Endothelial cell of umbilical vein (primary cell): ENCODE data around the gene VSIG10L. TPM values are rescaled to one million over a fixed set of nuclear protein-coding genes. Genes with fewer than 3 reads are reported as not detected.

ENCODE experiments used
- BruUV-seq: library from RNA; stranded (reverse); fragments of 400-500 nt; replicated peaks from 2 replicates; lab custom pipeline; 2021; lab: Mats Ljungman, UMichigan
- CTCF ChIA-PET: fragments of 300-600, 350-600 bp; sonication (Branson Sonifier 250); formaldehyde crosslinking; loops from one replicate; lab custom pipeline; 2021; ENCODE audit warnings: antibody characterized with exemption, inconsistent platforms; lab: Charles Lee
- POLR2A ChIA-PET: fragments of 300-600, 350-600 bp; sonication (Branson Sonifier 250); formaldehyde crosslinking; loops from one replicate; lab custom pipeline; 2021; ENCODE audit warnings: antibody characterized with exemption, inconsistent platforms; lab: Charles Lee
- DNase-seq: peaks from one replicate; pipeline ENCODE4 v3.0.0-alpha.2; 2011; ENCODE audit warnings: low read depth, low spot score
- FAIRE-seq: peaks from 2 replicates; lab custom pipeline; 2011; peaks lifted over from hg19 to GRCh38; lab: Jason Lieb, UNC
- H2AFZ ChIP-seq: 2 replicates; pipeline ENCODE4 v1.6.0; 2012; ENCODE audit warnings: low read depth, low read length, control low read depth, inconsistent platforms
- H3K27ac ChIP-seq: 2 replicates; pipeline ENCODE4 v1.5.1; 2011; ENCODE audit warnings: low read depth, mild to moderate bottlenecking, control low read depth, low read length, moderate library complexity; ENCODE audit not compliant: insufficient read depth
- H3K27me3 ChIP-seq, 2 experiments: 2 replicates each; pipeline versions ENCODE4 v1.6.0 to v1.6.1; 2011; ENCODE audit warnings: low read length in 2 of 2, mixed read lengths in 1 of 2; ENCODE audit not compliant: control insufficient read depth in 2 of 2, insufficient read depth in 2 of 2
- H3K36me3 ChIP-seq, 2 experiments: 2 replicates in 1 of 2; 3 replicates in 1 of 2; pipeline ENCODE4 v1.5.1; 2011; ENCODE audit warnings: low read length in 2 of 2, mild to moderate bottlenecking in 1 of 2, moderate library complexity in 1 of 2; ENCODE audit not compliant: control insufficient read depth in 2 of 2, insufficient read depth in 2 of 2; ENCODE audit errors: extremely low read depth in 1 of 2
- H3K4me1 ChIP-seq: 3 replicates; pipeline ENCODE4 v1.5.1; 2011; ENCODE audit warnings: mild to moderate bottlenecking, low read length; ENCODE audit not compliant: control insufficient read depth, insufficient read depth; ENCODE audit errors: extremely low read depth
- H3K4me2 ChIP-seq: 2 replicates; pipeline ENCODE4 v1.6.1; 2011; ENCODE audit warnings: low read length, control low read depth, mixed read lengths; ENCODE audit not compliant: insufficient read depth
- H3K4me3 ChIP-seq, 3 experiments: fragments of 200-600 bp in 1 of 3; sonication (generic), shearing (Covaris generic) in 1 of 3; replicated peaks in 1 of 3; 2 replicates each; pipeline ENCODE4 v1.5.1; 2011 to 2016; ENCODE audit warnings: control low read depth in 3 of 3, low read length in 3 of 3, mild to moderate bottlenecking in 2 of 3, inconsistent platforms in 1 of 3, low read depth in 1 of 3, moderate library complexity in 1 of 3; ENCODE audit not compliant: insufficient read depth in 1 of 3
- H3K79me2 ChIP-seq: 2 replicates; pipeline ENCODE4 v1.6.0; 2012; ENCODE audit warnings: low read length, inconsistent platforms; ENCODE audit not compliant: control insufficient read depth, insufficient read depth
- H3K9ac ChIP-seq: replicated peaks from 2 replicates; pipeline ENCODE3; 2011; ENCODE audit warnings: low read length, control low read depth; ENCODE audit not compliant: insufficient read depth; ENCODE audit errors: extremely low read depth
- H3K9me1 ChIP-seq: replicated peaks from 3 replicates; pipeline ENCODE4 v1.6.0; 2011; ENCODE audit warnings: mild to moderate bottlenecking, low read length; ENCODE audit not compliant: control insufficient read depth, insufficient read depth; ENCODE audit errors: extremely low read depth
- H3K9me3 ChIP-seq: replicated peaks from 2 replicates; pipeline ENCODE4 v1.5.1; 2012; ENCODE audit warnings: low read length, inconsistent platforms; ENCODE audit not compliant: control insufficient read depth, insufficient read depth
- H4K20me1 ChIP-seq: replicated peaks from 2 replicates; pipeline ENCODE3; 2011; ENCODE audit warnings: mild to moderate bottlenecking, low read length; ENCODE audit not compliant: control insufficient read depth, insufficient read depth; ENCODE audit errors: extremely low read depth
- EZH2 ChIP-seq: IDR thresholded peaks from 2 replicates; pipeline ENCODE4 v1.6.1; 2012; ENCODE audit warnings: borderline replicate concordance, low read depth, mild to moderate bottlenecking, moderate library complexity, low read length, inconsistent platforms; ENCODE audit not compliant: severe bottlenecking
- FOS ChIP-seq: IDR thresholded peaks from 2 replicates; pipeline ENCODE4 v1.6.1; 2011; ENCODE audit warnings: mild to moderate bottlenecking, low read length, moderate library complexity, borderline replicate concordance; ENCODE audit not compliant: insufficient read depth
- MAX ChIP-seq: IDR thresholded peaks from 2 replicates; pipeline ENCODE4 v1.6.1; 2011; ENCODE audit not compliant: insufficient read depth, insufficient read length
- MYC ChIP-seq: IDR thresholded peaks from one replicate; pipeline ENCODE4 v1.6.1; 2011; ENCODE audit warnings: mild to moderate bottlenecking, low read depth, low read length
- POLR2AphosphoS5 ChIP-seq: IDR thresholded peaks from 2 replicates; pipeline ENCODE4 v1.6.1; 2012; ENCODE audit warnings: low read depth, mild to moderate bottlenecking, control low read depth, low read length, moderate library complexity; ENCODE audit not compliant: insufficient read depth
- dilution Hi-C: fragments of 300-500 bp; cut with MboI; formaldehyde crosslinking; loops from one replicate; pipeline ENCODE4 v1.15.0; 2019; ENCODE audit warnings: low sequenced_read_pairs; ENCODE audit not compliant: extremely low pct_ligation_motif_present
- intact Hi-C: fragments of 100-400 bp; cut with micrococcal nuclease; formaldehyde crosslinking; loops from one replicate; pipeline ENCODE4 v1.10.0; 2022
- polyA plus RNA-seq, 4 experiments: library from polyadenylated mRNA; depleted of rRNA in 3 of 4; stranded (reverse) in 3 of 4; unstranded in 1 of 4; fragments of >200 nt; gene quantifications; 2 replicates each; pipeline versions ENCODE4 v1.2.1 to v1.2.3, GENCODE V29; 2011 to 2012; ENCODE audit warnings: missing spikeins in 1 of 4
- total RNA-seq: library from RNA; stranded (reverse); gene quantifications from 2 replicates; pipeline ENCODE4 v1.2.3, GENCODE V29; 2021

VSIG10L gene
- total and polyA plus RNA-seq, 2 donors (not counting 3 experiments of a cell fraction or from before 2014, with no cell fraction given) = 0.62 to 0.77 TPM

- Histone ChIP-seq H3K36me3 (no peaks in the 10 kb centered on the region), H4K20me1 (no peaks in the 10 kb centered on the region), H3K9me1 (no peaks in the 10 kb centered on the region), H2AFZ (no peak overlapping the region), H3K9me3 (no peaks in the 10 kb centered on the region), H3K27me3 (no peaks in the 10 kb centered on the region), H3K27ac (no peak overlapping the region), H3K4me1 (no peaks in the 10 kb centered on the region), H3K9ac (no peak overlapping the region), H3K4me3 (no peak overlapping the region), H3K79me2 (no peaks in the 10 kb centered on the region), H3K4me2 (no peak overlapping the region)
- dilution Hi-C loops = no loop called here
- intact Hi-C loops = no loop called here
- no peak for DNase-seq
- no TSS peak for BruUV-seq
- POLR2A ChIA-PET = no interaction called here
- FAIRE-seq = no peak
- CTCF ChIA-PET = no interaction called here
- TF ChIP-seq MAX (no peak), EZH2 (no peak), FOS (no peak), MYC (no peak)
These were observed 46.4 kb downstream of the VSIG10L start for GRCh38 chr19:51295382-51296126.

DNA sequence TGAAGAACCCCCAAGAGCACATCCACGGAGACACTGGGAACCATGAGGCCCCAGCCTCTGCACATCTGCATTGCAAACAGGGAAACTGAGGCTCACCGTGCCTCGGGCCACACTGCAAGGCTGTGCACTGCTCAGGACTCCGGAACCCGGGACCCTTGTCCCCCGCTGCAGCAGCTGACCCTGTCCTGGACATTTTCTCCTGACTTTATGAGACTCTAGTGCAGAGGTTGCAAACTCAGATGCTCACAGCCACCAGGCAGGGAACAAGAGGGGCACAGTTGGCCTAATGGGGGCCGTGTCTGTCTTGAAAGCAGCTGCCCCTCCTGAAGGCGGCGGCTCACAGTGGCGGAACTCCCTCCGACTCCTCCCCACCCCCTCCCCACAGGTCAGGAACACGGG is 47.0 kb downstream of the VSIG10L start:
- intact Hi-C loops = no loop called here
- no TSS peak for BruUV-seq
- H3K27ac ChIP-seq = no peak overlapping the region
- dilution Hi-C loops = no loop called here
- FAIRE-seq (no peak), DNase-seq (no peak)
- no peak overlapping the region for H3K4me2 ChIP-seq
- H3K9ac ChIP-seq = no peak overlapping the region
- POLR2A ChIA-PET = no interaction called here
- H3K4me1 ChIP-seq = no peaks in the 10 kb centered on the region
- TF ChIP-seq POLR2AphosphoS5 = no peak
- no peak for TF ChIP-seq MAX
- TF ChIP-seq FOS = no peak
- no peak for TF ChIP-seq EZH2
- no peak for TF ChIP-seq MYC
- no peak overlapping the region for H2AFZ ChIP-seq
- H3K9me3 ChIP-seq = no peaks in the 10 kb centered on the region
- CTCF ChIA-PET = no interaction called here
- no peaks in the 10 kb centered on the region for H3K27me3 ChIP-seq
- H4K20me1 ChIP-seq = no peaks in the 10 kb centered on the region
- H3K4me3 ChIP-seq = no peak overlapping the region
- H3K79me2 ChIP-seq = no peaks in the 10 kb centered on the region
- no peaks in the 10 kb centered on the region for H3K9me1 ChIP-seq
- H3K36me3 ChIP-seq = no peaks in the 10 kb centered on the region
